Upper lobe of left lung (tissue), 4 donors: ENCODE results near the gene PNLDC1.

Experiments
- EP300 ChIP-seq, 4 donors: sonication (generic); formaldehyde crosslinking; IDR thresholded peaks; one replicate each; pipeline ENCODE4 v1.5.1; 2017; ENCODE audit warnings: antibody characterized with exemption in 4 of 4, control low read depth in 2 of 4
- POLR2A ChIP-seq, 4 donors: fragments of 450-650 bp; IDR thresholded peaks; one replicate each; pipeline ENCODE4 v1.5.1; 2016 to 2017; ENCODE audit warnings: antibody characterized with exemption in 4 of 4, mild to moderate bottlenecking in 2 of 4
- POLR2AphosphoS5 ChIP-seq, 2 donors: sonication (generic); formaldehyde crosslinking; IDR thresholded peaks; one replicate each; pipeline ENCODE4 v1.5.1; 2017; ENCODE audit warnings: antibody characterized with exemption in 2 of 2
- TF ChIP-seq, protein P1 (sequence below), 6 experiments: fragments of 450-650 bp in 4 of 6; fragments of 200-600 bp in 2 of 6; sonication (generic) in 2 of 6; IDR thresholded peaks; one replicate each; pipeline ENCODE4 v1.5.1; 2016 to 2019; ENCODE audit warnings: antibody characterized with exemption in 6 of 6

DNA sequence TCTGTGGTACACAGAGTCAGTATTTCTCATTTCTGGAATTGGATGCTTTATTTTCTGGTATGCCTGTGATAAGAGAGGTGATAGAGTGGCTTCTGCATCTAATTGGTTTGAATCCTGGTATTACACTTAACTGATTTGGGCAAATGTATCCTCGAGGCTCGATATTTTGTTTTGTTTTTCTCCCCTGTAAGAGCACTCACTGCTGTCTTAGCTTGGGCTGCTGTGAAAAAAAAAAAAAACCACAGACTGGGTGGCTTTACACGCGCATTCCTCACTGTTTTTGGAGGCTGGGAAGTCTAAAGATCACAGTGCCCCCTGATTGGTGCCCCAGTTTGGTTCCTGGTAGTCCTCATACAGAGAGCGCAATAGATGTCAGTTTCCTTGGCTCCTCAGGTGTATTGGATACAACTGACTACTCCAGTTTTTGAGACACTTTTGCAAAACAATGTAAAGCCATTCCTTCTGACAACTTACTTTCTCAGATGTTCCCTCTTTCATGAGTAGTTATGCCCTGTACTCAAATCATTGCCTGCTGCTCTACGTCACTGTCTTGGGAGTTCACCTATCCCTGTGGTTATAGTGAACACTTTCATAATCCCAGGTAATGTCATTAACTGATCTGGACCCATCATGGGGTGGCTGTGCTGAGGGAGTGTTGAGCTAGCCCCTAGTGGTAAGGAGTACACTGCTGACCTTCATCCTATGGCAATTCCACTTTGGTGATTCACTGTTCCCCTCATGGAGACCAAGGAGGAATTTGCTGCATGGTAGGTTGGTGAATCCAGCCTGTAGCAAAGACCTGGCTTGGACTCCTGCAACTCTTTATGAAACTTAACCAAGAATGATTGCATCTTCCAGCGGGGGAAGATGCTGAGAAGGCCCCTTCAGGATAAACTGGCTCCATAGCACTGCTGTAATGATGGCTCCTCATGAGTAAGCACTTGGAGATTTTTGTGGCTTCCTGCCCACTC is 41.8 kb upstream of the PNLDC1 start:
- TF ChIP-seq POLR2AphosphoS5 (IDR thresholded peaks at IDR 0.05) (no peak), POLR2A (IDR thresholded peaks at IDR 0.05) (no peak), EP300 (IDR thresholded peaks at IDR 0.05) (no peak)
- TF ChIP-seq, protein P1, sequence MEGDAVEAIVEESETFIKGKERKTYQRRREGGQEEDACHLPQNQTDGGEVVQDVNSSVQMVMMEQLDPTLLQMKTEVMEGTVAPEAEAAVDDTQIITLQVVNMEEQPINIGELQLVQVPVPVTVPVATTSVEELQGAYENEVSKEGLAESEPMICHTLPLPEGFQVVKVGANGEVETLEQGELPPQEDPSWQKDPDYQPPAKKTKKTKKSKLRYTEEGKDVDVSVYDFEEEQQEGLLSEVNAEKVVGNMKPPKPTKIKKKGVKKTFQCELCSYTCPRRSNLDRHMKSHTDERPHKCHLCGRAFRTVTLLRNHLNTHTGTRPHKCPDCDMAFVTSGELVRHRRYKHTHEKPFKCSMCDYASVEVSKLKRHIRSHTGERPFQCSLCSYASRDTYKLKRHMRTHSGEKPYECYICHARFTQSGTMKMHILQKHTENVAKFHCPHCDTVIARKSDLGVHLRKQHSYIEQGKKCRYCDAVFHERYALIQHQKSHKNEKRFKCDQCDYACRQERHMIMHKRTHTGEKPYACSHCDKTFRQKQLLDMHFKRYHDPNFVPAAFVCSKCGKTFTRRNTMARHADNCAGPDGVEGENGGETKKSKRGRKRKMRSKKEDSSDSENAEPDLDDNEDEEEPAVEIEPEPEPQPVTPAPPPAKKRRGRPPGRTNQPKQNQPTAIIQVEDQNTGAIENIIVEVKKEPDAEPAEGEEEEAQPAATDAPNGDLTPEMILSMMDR (IDR thresholded peaks at IDR 0.05) = no peak
